Measurements from ENCODE around the gene TRAPPC12.
A peak's percentile ranks its signal among the peaks of the same experiment; 100 is the strongest.

The TRAPPC12 gene

GRCh38 chr2:3379647-3380534, at the start of gene TRAPPC12:
Gene TRAPPC12, plus strand, starts transcription at chr2:3379694. Its CDS starts 7,930 bp downstream, at chr2:3387624.
- Histone ChIP-seq H4K20me1 (no peaks in the 10 kb centered on the region), H3K4me2 (peak within 1 kb of the TSS; percentile 95), H3K9me3 (no peaks in the 10 kb centered on the region), H3K27me3 (no peaks in the 10 kb centered on the region), H3K4me3 (peak within 1 kb of the TSS; percentile 85), H3K9ac (peak within 1 kb of the TSS; percentile 90), H3K4me1 (peaks cover 45% of the 10 kb centered on the region), H3K36me3 (peaks cover 22% of the 10 kb centered on the region), H3K27ac (peak within 1 kb of the TSS; percentile 85)
- TF ChIP-seq Cebpa-rat (IDR thresholded peaks at IDR 0.05), result no peak

GRCh38 chr2:3332133-3332532, 47.4 kb upstream of the TRAPPC12 start:
- H3K36me3 ChIP-seq, result peaks cover 76% of the 10 kb centered on the region
- H3K4me3 ChIP-seq, result no peak overlapping the region
- no peaks in the 10 kb centered on the region for H3K27me3 ChIP-seq
- TF ChIP-seq Cebpa-rat (IDR thresholded peaks at IDR 0.05), result no peak
- H4K20me1 ChIP-seq, result peaks cover 2% of the 10 kb centered on the region; the same call in 1 of the 2 replicates
- H3K9me3 ChIP-seq, result peaks cover 17% of the 10 kb centered on the region
- H3K9ac ChIP-seq, result no peak overlapping the region
- no peak overlapping the region for H3K27ac ChIP-seq
- no peak overlapping the region for H3K4me2 ChIP-seq
- peaks cover 4% of the 10 kb centered on the region; the same call in 1 of the 2 replicates for H3K4me1 ChIP-seq

DNA sequence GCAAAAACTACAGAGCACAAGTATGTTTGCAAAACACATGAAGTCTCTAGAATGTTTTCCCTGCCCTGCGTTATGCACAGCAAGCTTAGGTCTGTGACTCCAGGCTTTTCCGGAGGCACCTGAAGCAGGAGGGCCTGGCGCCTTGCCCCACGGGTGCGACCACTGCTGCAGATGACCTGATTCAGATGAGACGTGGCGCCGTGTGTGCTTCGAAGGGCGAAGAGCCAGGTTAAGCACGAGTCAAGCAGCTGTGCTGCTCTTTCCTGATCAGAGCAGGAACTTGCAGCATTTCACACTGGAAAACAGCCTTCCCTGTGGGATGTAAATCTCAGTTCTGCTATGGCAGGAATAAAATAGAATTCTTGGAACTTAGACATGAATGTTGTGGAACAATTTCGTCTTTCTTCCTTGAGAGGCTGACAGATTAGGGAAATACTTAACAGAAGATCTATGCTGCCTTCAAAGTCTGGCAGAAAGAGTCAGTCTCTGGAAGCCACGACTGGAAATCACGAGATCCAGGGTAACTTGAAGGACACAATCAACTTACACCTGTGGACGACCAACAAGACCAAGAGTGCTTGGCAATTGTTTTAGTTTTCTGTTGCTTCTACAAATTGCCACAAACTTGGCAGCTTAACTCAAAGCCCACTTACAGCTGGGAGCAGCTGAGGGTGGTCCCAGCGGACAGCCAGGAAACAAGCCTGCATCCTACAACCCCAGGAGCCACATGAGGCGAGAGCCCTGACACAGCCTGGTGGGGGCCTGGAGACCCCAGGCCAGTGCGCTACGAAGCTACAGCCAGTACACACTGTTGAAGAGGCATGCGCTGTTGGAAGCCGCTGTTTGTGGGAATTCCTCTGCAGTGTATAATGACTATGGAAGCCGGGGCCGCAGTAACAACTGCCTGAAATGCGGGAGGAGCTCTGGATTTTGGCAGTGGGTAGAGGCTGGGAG, 44.8 kb upstream of the TRAPPC12 start:
- H3K4me2 ChIP-seq, result no peak overlapping the region
- no peak for TF ChIP-seq Cebpa-rat (IDR thresholded peaks at IDR 0.05)
- H3K36me3 ChIP-seq, result peaks cover 76% of the 10 kb centered on the region
- no peak overlapping the region for H3K9ac ChIP-seq
- H3K4me3 ChIP-seq, result no peak overlapping the region
- peaks cover 17% of the 10 kb centered on the region for H3K9me3 ChIP-seq
- no peak overlapping the region for H3K27ac ChIP-seq
- H4K20me1 ChIP-seq, result no peaks in the 10 kb centered on the region
- H3K27me3 ChIP-seq, result no peaks in the 10 kb centered on the region
- no peaks in the 10 kb centered on the region for H3K4me1 ChIP-seq

GRCh38 chr2:3336844-3337243, 42.6 kb upstream of the TRAPPC12 start:
- H3K9me3 ChIP-seq, result peaks cover 11% of the 10 kb centered on the region; the same call in 1 of the 2 replicates
- no peaks in the 10 kb centered on the region for H4K20me1 ChIP-seq
- H3K4me3 ChIP-seq, result no peak overlapping the region

DNA sequence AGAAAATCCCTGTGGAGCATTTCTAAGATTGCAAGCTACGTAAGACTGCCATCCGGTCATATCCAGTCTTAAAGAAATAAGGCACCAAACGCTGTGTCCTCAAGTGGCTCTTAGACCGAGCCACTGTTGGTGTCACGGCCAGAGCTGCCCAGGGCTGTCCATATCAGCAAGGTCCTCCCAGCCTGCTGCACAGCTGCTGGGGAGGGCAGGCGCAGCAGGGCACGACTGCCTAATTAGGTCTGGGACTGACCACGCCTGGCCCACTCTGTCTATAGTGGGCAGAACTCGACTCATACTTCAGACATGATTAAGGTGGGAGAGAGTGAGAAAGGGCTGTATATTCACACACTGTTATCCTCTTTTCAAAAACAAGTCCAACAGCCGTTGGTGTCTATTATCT, 41.2 kb upstream of the TRAPPC12 start:
- no peak overlapping the region for H3K4me2 ChIP-seq
- TF ChIP-seq Cebpa-rat (IDR thresholded peaks at IDR 0.05), result no peak
- no peak overlapping the region for H3K27ac ChIP-seq
- H3K27me3 ChIP-seq, result no peaks in the 10 kb centered on the region
- H3K4me1 ChIP-seq, result no peaks in the 10 kb centered on the region
- H3K4me3 ChIP-seq, result no peak overlapping the region
- peaks cover 11% of the 10 kb centered on the region; the same call in 1 of the 2 replicates for H3K9me3 ChIP-seq
- H3K9ac ChIP-seq, result no peak overlapping the region
- H4K20me1 ChIP-seq, result 0 out of 2 replicates have a peak, but pooled peaks cover 5% of the 10 kb centered on the region
- peaks cover 63% of the 10 kb centered on the region for H3K36me3 ChIP-seq

More at GRCh38 chr2:3336844-3337243, 42.6 kb upstream of the TRAPPC12 start:
- H3K27me3 ChIP-seq, result no peaks in the 10 kb centered on the region
- no peak overlapping the region for H3K9ac ChIP-seq
- no peaks in the 10 kb centered on the region for H3K4me1 ChIP-seq
- peaks cover 67% of the 10 kb centered on the region for H3K36me3 ChIP-seq
- H3K27ac ChIP-seq, result no peak overlapping the region
- H3K4me2 ChIP-seq, result no peak overlapping the region
- TF ChIP-seq Cebpa-rat (IDR thresholded peaks at IDR 0.05), result no peak

DNA sequence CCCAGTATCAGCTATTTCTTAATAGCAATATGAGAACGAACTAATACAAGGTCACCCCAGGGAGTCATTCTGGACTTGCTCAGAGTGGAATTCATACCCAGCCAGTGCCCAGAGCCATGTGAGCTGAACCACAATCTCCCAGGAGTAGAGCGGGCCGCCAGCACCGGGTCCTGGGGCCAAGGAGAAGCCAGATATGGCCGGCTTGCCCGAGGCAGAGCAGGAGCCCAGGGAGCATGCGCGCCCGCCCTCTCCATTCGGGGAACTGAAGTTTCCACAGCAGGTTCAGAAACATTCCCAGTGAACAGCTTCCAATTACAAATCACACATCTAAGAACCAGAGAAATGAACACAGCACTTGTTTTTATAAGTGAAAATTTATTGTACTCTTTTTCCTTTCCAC, 39.4 kb upstream of the TRAPPC12 start:
- H4K20me1 ChIP-seq, result 0 out of 2 replicates have a peak, but pooled peaks cover 5% of the 10 kb centered on the region
- H3K9ac ChIP-seq, result no peak overlapping the region
- H3K27ac ChIP-seq, result no peak overlapping the region
- no peaks in the 10 kb centered on the region for H3K4me1 ChIP-seq
- peaks cover 11% of the 10 kb centered on the region; the same call in 1 of the 2 replicates for H3K9me3 ChIP-seq
- H3K36me3 ChIP-seq, result peaks cover 49% of the 10 kb centered on the region
- no peak overlapping the region for H3K4me3 ChIP-seq
- H3K27me3 ChIP-seq, result no peaks in the 10 kb centered on the region
- TF ChIP-seq Cebpa-rat (IDR thresholded peaks at IDR 0.05), result no peak
- H3K4me2 ChIP-seq, result no peak overlapping the region

DNA sequence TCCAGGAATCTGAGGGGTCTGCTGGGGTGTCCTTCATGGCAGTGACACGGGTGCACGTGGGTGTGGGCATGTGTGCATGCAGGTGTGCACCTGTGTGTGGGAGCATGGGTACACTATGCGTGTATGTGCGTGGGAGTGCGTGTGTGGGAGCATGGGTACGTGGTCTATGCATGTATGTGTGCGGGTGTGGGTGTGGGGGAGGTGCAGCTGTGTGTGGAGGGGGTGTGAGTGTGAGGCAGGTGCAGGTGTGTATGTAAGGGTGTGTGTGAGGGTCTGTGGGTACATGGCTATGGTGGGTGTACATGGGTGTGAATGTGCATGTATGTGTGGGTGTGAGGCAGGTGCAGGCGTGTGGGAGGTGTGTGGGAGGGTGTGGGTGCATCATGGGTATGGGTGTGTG, 38.2 kb upstream of the TRAPPC12 start:
- peaks cover 48% of the 10 kb centered on the region for H3K36me3 ChIP-seq
- no peak overlapping the region for H3K4me2 ChIP-seq
- no peak overlapping the region for H3K27ac ChIP-seq
- H3K4me1 ChIP-seq, result no peaks in the 10 kb centered on the region
- no peak overlapping the region for H3K9ac ChIP-seq
- H3K9me3 ChIP-seq, result peaks cover under 1% of the 10 kb centered on the region; the same call in 1 of the 2 replicates
- H3K4me3 ChIP-seq, result no peak overlapping the region
- H4K20me1 ChIP-seq, result 0 out of 2 replicates have a peak, but pooled peaks cover 5% of the 10 kb centered on the region
- H3K27me3 ChIP-seq, result no peaks in the 10 kb centered on the region
- TF ChIP-seq Cebpa-rat (IDR thresholded peaks at IDR 0.05), result no peak

DNA sequence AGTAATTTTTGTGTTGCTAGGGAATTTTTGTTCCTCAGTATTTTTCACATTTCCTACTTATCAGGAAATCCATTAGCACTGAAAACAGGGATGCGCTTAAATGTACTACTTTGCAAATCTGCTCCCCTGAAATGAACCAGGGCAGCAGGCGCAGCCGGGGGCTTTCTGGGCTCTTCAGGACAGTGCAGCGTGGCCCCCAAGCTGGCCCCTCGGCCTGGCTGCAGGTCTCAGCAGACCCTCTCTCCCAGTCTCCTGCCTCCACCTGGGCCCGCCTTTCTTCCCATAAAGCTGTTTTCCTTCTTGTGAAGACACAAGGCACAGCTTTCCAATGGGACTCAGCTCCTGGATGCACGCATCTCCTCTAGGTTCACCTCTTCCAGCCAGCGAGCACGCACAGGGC, 37.2 kb upstream of the TRAPPC12 start:
- H3K27ac ChIP-seq, result no peak overlapping the region
- TF ChIP-seq Cebpa-rat (IDR thresholded peaks at IDR 0.05), result no peak
- H3K4me2 ChIP-seq, result no peak overlapping the region
- peaks cover 52% of the 10 kb centered on the region for H3K36me3 ChIP-seq
- H3K9ac ChIP-seq, result no peak overlapping the region
- H3K27me3 ChIP-seq, result no peaks in the 10 kb centered on the region
- no peak overlapping the region for H3K4me3 ChIP-seq
- H3K4me1 ChIP-seq, result peaks cover 1% of the 10 kb centered on the region
- H4K20me1 ChIP-seq, result 0 out of 2 replicates have a peak, but pooled peaks cover 5% of the 10 kb centered on the region
- peaks cover 7% of the 10 kb centered on the region; the same call in 1 of the 2 replicates for H3K9me3 ChIP-seq

GRCh38 chr2:3343012-3343411, 36.5 kb upstream of the TRAPPC12 start:
- H3K36me3 ChIP-seq, result peaks cover 53% of the 10 kb centered on the region

More at GRCh38 chr2:3343012-3343411, 36.5 kb upstream of the TRAPPC12 start:
- Histone ChIP-seq H3K9me3 (peaks cover 8% of the 10 kb centered on the region; the same call in 1 of the 2 replicates), H3K27me3 (no peaks in the 10 kb centered on the region), H3K4me3 (no peak overlapping the region), H3K4me1 (peaks cover 8% of the 10 kb centered on the region), H3K9ac (no peak overlapping the region), H3K27ac (no peak overlapping the region), H4K20me1 (0 out of 2 replicates have a peak, but pooled peaks cover 5% of the 10 kb centered on the region), H3K4me2 (no peak overlapping the region)
- TF ChIP-seq Cebpa-rat (IDR thresholded peaks at IDR 0.05), result no peak
